CD1c-positive myeloid dendritic cell (primary cell): Measurements from ENCODE around the gene MRPL46.
"Not testable (repeated sequence)": the region's sequence is repeated elsewhere in the genome, so short reads cannot be mapped to it uniquely, and the experiment has no call there.

Experiments
- DNase-seq: peaks from one replicate; pipeline ENCODE4 v3.0.0-alpha.2; 2016; ENCODE audit errors: extremely low spot score

Gene MRPL46

GRCh38 chr15:88477904-88478303 lies 10.7 kb upstream of the MRPL46 start:
- DNase-seq: no peak

GRCh38 chr15:88477126-88477525 lies 9.9 kb upstream of the MRPL46 start:
- no peak for DNase-seq

- DNase-seq: peak; percentile 18
These were observed 9.5 kb upstream of the MRPL46 start for GRCh38 chr15:88476635-88477060.

GRCh38 chr15:88473661-88474293 lies 6.6 kb upstream of the MRPL46 start:
- not testable (repeated sequence) for DNase-seq

GRCh38 chr15:88472225-88472624 lies 5.0 kb upstream of the MRPL46 start:
- DNase-seq: no peak

- DNase-seq: no peak
These were observed 3.6 kb upstream of the MRPL46 start for GRCh38 chr15:88470625-88471372.

GRCh38 chr15:88469321-88469720 lies 2.1 kb upstream of the MRPL46 start:
- no peak for DNase-seq

- DNase-seq: not testable (repeated sequence)
These were observed 1.5 kb upstream of the MRPL46 start for GRCh38 chr15:88468721-88469120.

- DNase-seq: no peak
These were observed 844 bp upstream of the MRPL46 start for GRCh38 chr15:88467935-88468528.

- DNase-seq: no peak
These were observed 1.5 kb downstream of the MRPL46 start for GRCh38 chr15:88465633-88466224.

GRCh38 chr15:88463870-88464532 lies 3.2 kb downstream of the MRPL46 start:
- no peak for DNase-seq

- DNase-seq: no peak
These were observed 10.5 kb downstream of the MRPL46 start for GRCh38 chr15:88456733-88457132.

- DNase-seq: peak; percentile 46
These were observed 12.0 kb downstream of the MRPL46 start for GRCh38 chr15:88454867-88455810.

GRCh38 chr15:88454236-88454635 lies 13.0 kb downstream of the MRPL46 start:
- peak; percentile 32 for DNase-seq

GRCh38 chr15:88453651-88454050 lies 13.5 kb downstream of the MRPL46 start:
- DNase-seq: no peak

GRCh38 chr15:88450125-88450798 lies 16.9 kb downstream of the MRPL46 start:
- peak; percentile 65 for DNase-seq

GRCh38 chr15:88449581-88449980 lies 17.6 kb downstream of the MRPL46 start:
- DNase-seq: no peak

- no peak for DNase-seq
These were observed 18.2 kb downstream of the MRPL46 start for GRCh38 chr15:88448991-88449461.

GRCh38 chr15:88447741-88448140 lies 19.4 kb downstream of the MRPL46 start:
- no peak for DNase-seq

- no peak for DNase-seq
These were observed 20.0 kb downstream of the MRPL46 start for GRCh38 chr15:88447206-88447605.
